ENCODE results near the gene ST6GALNAC3.

GRCh38 chr1:76666499-76666898, 592.0 kb downstream of the ST6GALNAC3 start:
- no peak for TF ChIP-seq BHLHE40 (IDR thresholded peaks at IDR 0.05; ENCODE audit: borderline replicate concordance)
- TF ChIP-seq ELF4 (IDR thresholded peaks at IDR 0.05) = no peak
- TF ChIP-seq L3MBTL2 (conservative IDR thresholded peaks at IDR 0.05) = no peak
- TF ChIP-seq SP1 (IDR thresholded peaks at IDR 0.05) = no peak
- no peak for TF ChIP-seq HDGF (IDR thresholded peaks at IDR 0.05; ENCODE audit: borderline replicate concordance)
- no peak for TF ChIP-seq FOXK2 (IDR thresholded peaks at IDR 0.05)
- no peak for TF ChIP-seq FOXM1 (IDR thresholded peaks at IDR 0.05; ENCODE audit: borderline replicate concordance)
- TF ChIP-seq PKNOX1 (IDR thresholded peaks at IDR 0.05) = no peak
- no peak for TF ChIP-seq FOXA1 (IDR thresholded peaks at IDR 0.05)
- TF ChIP-seq CTBP1 (IDR thresholded peaks at IDR 0.05; ENCODE audit: borderline replicate concordance) = no peak
- TF ChIP-seq LEF1 (IDR thresholded peaks at IDR 0.05; ENCODE audit: borderline replicate concordance) = no peak
- TF ChIP-seq ZNF384 (IDR thresholded peaks at IDR 0.05) = no peak
- TF ChIP-seq NFRKB (IDR thresholded peaks at IDR 0.05) = no peak
- no peak for TF ChIP-seq TARDBP (IDR thresholded peaks at IDR 0.05)

Measured in HEK293T (cell line).